BJ (cell line): ENCODE data around the gene HIVEP3. TPM values are rescaled to one million over a fixed set of nuclear protein-coding genes. Genes with fewer than 3 reads are reported as not detected.

Experiments used
- CTCF ChIA-PET: fragments of 350-600 bp; formaldehyde crosslinking; extraction: SDS; loops from one replicate; lab custom pipeline; 2021; ENCODE audit warnings: antibody characterized with exemption, inconsistent platforms; lab: Yijun Ruan, JAX
- POLR2A ChIA-PET: fragments of 300-600 bp; sonication (Branson Sonifier 250); formaldehyde crosslinking; extraction: SDS; loops from one replicate; lab custom pipeline; 2021; ENCODE audit warnings: antibody characterized with exemption; lab: Charles Lee
- DNase-seq: peaks from one replicate; pipeline ENCODE4 v3.0.0-alpha.2; 2011; ENCODE audit warnings: low read depth
- H3K27me3 ChIP-seq: 2 replicates; pipeline ENCODE4 v1.6.0; 2011; ENCODE audit warnings: low read length; ENCODE audit not compliant: control insufficient read depth, insufficient read depth
- H3K36me3 ChIP-seq: 2 replicates; pipeline ENCODE4 v1.5.1; 2011; ENCODE audit warnings: low read length; ENCODE audit not compliant: control insufficient read depth, insufficient read depth
- H3K4me3 ChIP-seq: 2 replicates; pipeline ENCODE4 v1.5.1; 2011; ENCODE audit warnings: low read depth, mild to moderate bottlenecking, control low read depth, low read length
- polyA plus RNA-seq: library from polyadenylated mRNA; depleted of rRNA; stranded (reverse); fragments of >200 nt; gene quantifications from 2 replicates; pipeline ENCODE4 v1.2.3, GENCODE V29; 2011
- TF ChIP-seq, protein P1 (sequence below): IDR thresholded peaks from 2 replicates; pipeline ENCODE4 v1.5.1; 2011; ENCODE audit warnings: low read depth, mild to moderate bottlenecking, control low read depth, inconsistent platforms, low read length, moderate library complexity; ENCODE audit not compliant: insufficient read depth

HIVEP3 gene
- polyA plus RNA-seq, 1 experiment, result 4.0 TPM

DNA sequence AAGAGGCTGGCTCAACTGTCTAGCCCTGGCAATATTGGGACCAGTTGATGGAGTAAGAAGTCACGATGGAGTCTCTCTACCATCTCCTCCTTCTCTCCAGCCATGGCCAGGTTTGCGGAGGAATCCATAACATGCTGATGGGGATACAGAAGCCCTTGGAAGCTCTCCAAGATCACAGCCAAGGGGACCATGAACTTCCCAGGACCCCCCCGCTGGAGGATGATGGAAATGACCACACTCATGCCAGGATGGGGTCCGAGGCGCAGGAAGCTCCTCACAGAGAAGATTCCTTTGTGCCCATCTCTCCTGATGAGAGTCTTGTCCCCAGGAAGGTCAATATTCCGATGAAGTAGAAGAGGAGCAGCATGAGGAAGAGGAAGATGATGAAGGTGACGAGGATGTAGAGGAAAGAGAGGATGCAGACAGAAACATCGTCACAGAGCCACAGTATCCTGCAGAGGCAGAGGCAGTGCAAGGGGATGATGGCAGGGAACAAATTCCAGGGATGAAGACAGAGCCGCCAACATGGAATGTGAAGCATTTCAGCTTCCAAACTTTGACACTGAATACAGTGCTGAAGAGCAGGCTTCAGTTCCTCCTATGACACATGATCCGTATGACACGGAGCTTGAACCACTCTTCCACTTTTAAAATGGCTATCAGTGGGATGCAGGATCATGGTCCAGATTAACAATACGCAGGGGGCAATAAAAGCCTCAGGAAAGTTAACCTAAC is 376.4 kb downstream of the HIVEP3 start:
- TF ChIP-seq, protein P1, sequence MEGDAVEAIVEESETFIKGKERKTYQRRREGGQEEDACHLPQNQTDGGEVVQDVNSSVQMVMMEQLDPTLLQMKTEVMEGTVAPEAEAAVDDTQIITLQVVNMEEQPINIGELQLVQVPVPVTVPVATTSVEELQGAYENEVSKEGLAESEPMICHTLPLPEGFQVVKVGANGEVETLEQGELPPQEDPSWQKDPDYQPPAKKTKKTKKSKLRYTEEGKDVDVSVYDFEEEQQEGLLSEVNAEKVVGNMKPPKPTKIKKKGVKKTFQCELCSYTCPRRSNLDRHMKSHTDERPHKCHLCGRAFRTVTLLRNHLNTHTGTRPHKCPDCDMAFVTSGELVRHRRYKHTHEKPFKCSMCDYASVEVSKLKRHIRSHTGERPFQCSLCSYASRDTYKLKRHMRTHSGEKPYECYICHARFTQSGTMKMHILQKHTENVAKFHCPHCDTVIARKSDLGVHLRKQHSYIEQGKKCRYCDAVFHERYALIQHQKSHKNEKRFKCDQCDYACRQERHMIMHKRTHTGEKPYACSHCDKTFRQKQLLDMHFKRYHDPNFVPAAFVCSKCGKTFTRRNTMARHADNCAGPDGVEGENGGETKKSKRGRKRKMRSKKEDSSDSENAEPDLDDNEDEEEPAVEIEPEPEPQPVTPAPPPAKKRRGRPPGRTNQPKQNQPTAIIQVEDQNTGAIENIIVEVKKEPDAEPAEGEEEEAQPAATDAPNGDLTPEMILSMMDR, result no peak
- CTCF ChIA-PET, result interaction anchor here (0.5 to 1.7 kb wide), 3 partner anchors 13 to 260 kb away, joined by 3 to 5 read pairs (median 4); no protein-coding TSS in a partner anchor
- POLR2A ChIA-PET, result no interaction called here
- no peaks in the 10 kb centered on the region for H3K36me3 ChIP-seq
- no peak for DNase-seq
- H3K4me3 ChIP-seq, result no peak overlapping the region
- no peaks in the 10 kb centered on the region for H3K27me3 ChIP-seq

DNA sequence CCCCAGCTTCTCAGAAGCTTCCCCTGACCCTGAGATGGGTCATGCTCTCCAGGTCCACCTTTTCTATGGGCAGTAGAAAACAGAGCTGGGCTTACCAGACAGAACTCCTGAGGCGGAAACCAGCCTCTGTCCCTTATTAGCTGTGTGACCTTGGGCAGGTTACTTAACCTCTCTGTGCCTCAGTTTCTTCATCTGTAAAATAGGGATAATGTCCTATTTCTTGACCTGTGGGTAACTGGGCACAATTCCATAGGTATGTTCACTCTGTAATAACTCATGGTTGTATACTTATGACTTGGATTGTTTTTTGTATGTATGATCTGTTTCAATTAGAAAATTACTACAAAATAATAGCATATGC is 377.1 kb downstream of the HIVEP3 start:
- DNase-seq, result no peak
- ChIA-PET CTCF (interaction anchor here (1.0 kb wide), 2 partner anchors 26 to 55 kb away, joined by 3 read pairs; no protein-coding TSS in a partner anchor), POLR2A (no interaction called here)
- H3K27me3 ChIP-seq, result no peaks in the 10 kb centered on the region
- no peak overlapping the region for H3K4me3 ChIP-seq
- H3K36me3 ChIP-seq, result no peaks in the 10 kb centered on the region
- TF ChIP-seq, protein P1, result no peak

DNA sequence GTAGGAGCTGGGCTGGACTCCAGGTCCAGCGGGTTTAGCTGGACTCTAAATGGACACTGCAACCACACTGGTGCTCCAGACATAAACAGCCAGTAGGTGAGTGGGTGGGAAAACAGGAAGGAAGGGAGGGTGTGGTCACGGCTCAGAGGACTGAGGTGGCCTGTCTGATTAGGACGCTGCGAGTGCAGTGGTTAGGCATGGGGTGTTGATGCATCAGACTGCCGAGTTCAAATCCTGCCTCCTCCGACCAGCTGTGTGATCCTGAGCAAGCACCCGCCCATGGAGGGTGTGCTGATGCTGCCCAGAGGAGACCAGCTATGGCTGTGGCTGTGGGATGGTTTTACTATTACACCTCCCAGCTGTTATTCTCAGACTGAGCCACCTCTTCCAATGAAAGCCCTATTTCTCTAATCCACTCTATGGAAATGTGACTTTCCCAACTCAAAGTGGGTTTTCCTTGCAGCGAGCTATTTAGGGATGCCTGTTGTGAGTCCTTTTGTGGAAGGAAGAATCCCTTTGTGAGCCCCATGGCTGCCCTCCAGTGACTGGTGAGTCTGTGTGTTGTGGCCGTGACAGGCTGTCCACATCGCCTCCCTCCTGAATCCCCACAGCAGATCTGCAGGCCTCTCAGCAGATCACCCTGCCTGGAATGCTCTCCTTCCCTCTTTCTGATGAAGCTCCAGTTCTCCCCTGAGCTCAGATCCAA is 377.7 kb downstream of the HIVEP3 start:
- ChIA-PET POLR2A (no interaction called here), CTCF (interaction anchor here (1.0 to 1.2 kb wide), 4 partner anchors 16 to 55 kb away, joined by 3 read pairs; no protein-coding TSS in a partner anchor)
- TF ChIP-seq, protein P1, result no peak
- DNase-seq, result no peak
- Histone ChIP-seq H3K27me3 (no peaks in the 10 kb centered on the region), H3K36me3 (no peaks in the 10 kb centered on the region), H3K4me3 (no peak overlapping the region)

DNA sequence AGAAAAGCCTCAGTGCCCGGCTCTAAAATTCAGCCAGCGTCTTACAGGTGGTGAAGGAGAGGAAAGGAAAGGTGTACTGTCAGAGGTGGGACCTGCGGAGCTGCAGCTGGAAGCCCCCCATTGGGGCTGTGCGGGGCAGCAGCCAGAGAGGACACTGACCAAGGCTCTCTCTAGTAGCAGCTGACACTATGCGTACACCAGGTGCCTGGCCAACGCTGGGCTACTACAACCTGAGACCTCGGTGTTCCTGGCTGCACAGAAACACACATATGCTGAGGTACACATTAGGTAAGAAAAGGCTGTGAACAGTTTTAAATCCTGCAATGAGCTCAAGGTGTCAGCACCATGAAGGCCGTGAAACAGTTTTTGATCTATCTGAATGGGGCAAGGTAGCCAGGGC is 378.7 kb downstream of the HIVEP3 start:
- ChIA-PET CTCF (interaction anchor here (0.7 to 1.2 kb wide), 2 partner anchors 17 to 598 kb away, joined by 3 read pairs; no protein-coding TSS in a partner anchor), POLR2A (no interaction called here)
- Histone ChIP-seq H3K36me3 (no peaks in the 10 kb centered on the region), H3K4me3 (no peak overlapping the region), H3K27me3 (no peaks in the 10 kb centered on the region; the same call in 1 of the 2 replicates)
- no peak for DNase-seq
- TF ChIP-seq, protein P1, result no peak

DNA sequence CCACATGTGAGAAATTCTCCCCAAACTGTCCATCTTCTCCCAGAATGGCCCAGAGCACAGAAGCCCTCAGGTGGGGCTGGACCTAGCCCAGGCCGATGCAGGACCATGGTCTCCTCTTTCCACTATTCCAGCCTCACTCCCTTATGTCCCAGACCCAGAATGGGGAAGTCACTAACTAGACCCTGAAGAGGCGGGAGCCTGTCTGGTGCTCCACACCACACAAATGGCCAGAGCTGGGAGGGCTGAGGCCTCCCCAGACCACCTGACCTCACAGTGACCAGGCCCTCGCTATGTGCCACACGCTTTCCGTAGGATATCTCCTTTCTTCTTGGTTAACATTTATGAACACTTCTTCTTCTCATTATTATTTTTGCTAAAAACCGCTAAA is 379.3 kb downstream of the HIVEP3 start:
- no peak for DNase-seq
- TF ChIP-seq, protein P1, result no peak
- CTCF ChIA-PET, result interaction anchor here (1.2 kb wide), 1 partner anchor 17 kb away, joined by 3 read pairs; no protein-coding TSS in a partner anchor
- H3K27me3 ChIP-seq, result no peaks in the 10 kb centered on the region; the same call in 1 of the 2 replicates
- no peaks in the 10 kb centered on the region for H3K36me3 ChIP-seq
- POLR2A ChIA-PET, result no interaction called here
- H3K4me3 ChIP-seq, result no peak overlapping the region
